Sigmoid colon (tissue), 4 donors: ENCODE data around the gene ASB18.

Source experiments
- CTCF ChIP-seq, 4 experiments: fragments of 450-650 bp in 3 of 4; fragments of 200-600 bp in 1 of 4; IDR thresholded peaks; one replicate each; pipeline ENCODE4 v1.5.1; 2016 to 2019; ENCODE audit warnings: antibody characterized with exemption in 4 of 4, mild to moderate bottlenecking in 3 of 4, moderate library complexity in 2 of 4
- EP300 ChIP-seq, 4 donors: sonication (generic); formaldehyde crosslinking; IDR thresholded peaks; one replicate each; pipeline ENCODE4 v1.6.1; 2017; ENCODE audit warnings: antibody characterized with exemption in 4 of 4
- POLR2A ChIP-seq, 2 donors: fragments of 450-650 bp; IDR thresholded peaks; one replicate each; pipeline ENCODE4 v1.6.1; 2016; ENCODE audit warnings: antibody characterized with exemption in 2 of 2, mild to moderate bottlenecking in 2 of 2, moderate library complexity in 2 of 2
- POLR2AphosphoS5 ChIP-seq, 4 donors: sonication (generic); formaldehyde crosslinking; IDR thresholded peaks; one replicate each; pipeline ENCODE4 v1.6.1; 2017; ENCODE audit warnings: antibody characterized with exemption in 4 of 4

GRCh38 chr2:236173036-236173728 is 91.0 kb downstream of the ASB18 start:
- TF ChIP-seq POLR2AphosphoS5 (IDR thresholded peaks at IDR 0.05) (no peak), CTCF (IDR thresholded peaks at IDR 0.05) (no peak), EP300 (IDR thresholded peaks at IDR 0.05) (no peak), POLR2A (IDR thresholded peaks at IDR 0.05) (no peak)
